Right cardiac atrium (tissue), 5 donors: ENCODE data around the gene RASD1. TPM values are rescaled to one million over a fixed set of nuclear protein-coding genes. Genes with fewer than 3 reads are reported as not detected.

Experiments used
- ATAC-seq, 2 donors: fragments of 200-7000 bp; cut with Tn5 transposase; one replicate each; pipeline versions ENCODE4 v1.8.0 to v1.9.1; 2020; ENCODE audit warnings: moderate library complexity in 2 of 2, mild to moderate bottlenecking in 1 of 2
- DNase-seq, 3 donors: peaks; one replicate each; pipeline ENCODE4 v3.0.0-alpha.2; 2020
- H3K27ac ChIP-seq: one replicate; pipeline ENCODE4 v1.5.1; 2013; ENCODE audit warnings: mild to moderate bottlenecking, low read length, control low read depth, moderate library complexity
- H3K27me3 ChIP-seq: one replicate; pipeline ENCODE4 v1.6.1; 2013; ENCODE audit not compliant: control insufficient read depth, insufficient read depth
- H3K4me1 ChIP-seq: one replicate; pipeline ENCODE4 v1.6.1; 2013; ENCODE audit warnings: low read length; ENCODE audit not compliant: control insufficient read depth, insufficient read depth
- H3K4me3 ChIP-seq: one replicate; pipeline ENCODE4 v1.5.1; 2013; ENCODE audit warnings: low read length, control low read depth
- H3K9me3 ChIP-seq: one replicate; pipeline ENCODE4 v1.6.1; 2013; ENCODE audit warnings: low read length; ENCODE audit not compliant: control insufficient read depth
- WGBS: extraction: QIAGEN DNeasy Blood & Tissue Kit; methylation state at CpG from one replicate; pipeline ENCODE4 v1.1.7; 2013; 5-methylcytosine and 5-hydroxymethylcytosine counted together
- intact Hi-C, 4 donors: fragments of 100-400 bp; cut with DNase I; formaldehyde crosslinking; loops; one replicate each; pipeline versions ENCODE4 v1.11.0 to v1.14.0; 2022 to 2023
- polyA plus RNA-seq: library from polyadenylated mRNA; stranded (reverse); fragments of 200-250 nt; gene quantifications from one replicate; pipeline ENCODE4 v1.2.3, GENCODE V29; 2013
- total RNA-seq, 4 donors: library from RNA; stranded (reverse); fragmentation: NEBNext Ultra II Directional; extraction: Animal tissue kit (Norgen Biotek cat#: 25700); gene quantifications; one replicate each; pipeline ENCODE4 v1.2.1, GENCODE V29; 2021
- donor health status: healthy with polysubstance abuse.
- donor health status: DM: no; HTN: yes; CAD: no.
- donor health status: DM: no; HTN: no; CAD: no.
- donor health status: DM: no; HTN: yes; CAD: no; lungs with severe emphysema.
- donor health status: DM: yes; HTN: yes; CAD: no.

Gene RASD1
- total and polyA plus RNA-seq, 5 donors: 18.7 to 66.2 (median 43.4) TPM

GRCh38 chr17:17515934-17516930 is 20.0 kb upstream of the RASD1 start:
- Histone ChIP-seq H3K4me3 (no peak overlapping the region), H3K27me3 (no peaks in the 10 kb centered on the region), H3K4me1 (no peaks in the 10 kb centered on the region), H3K9me3 (no peaks in the 10 kb centered on the region), H3K27ac (no peak overlapping the region)
- ATAC-seq (no peak), DNase-seq (peak in 1 of 3 donors; percentile 41)
- 83% methylated on average over 21 of the region's 21 CpGs for WGBS
- intact Hi-C loops: no loop called here

- no peak overlapping the region for H3K27ac ChIP-seq
- ATAC-seq: no peak
- H3K27me3 ChIP-seq: no peaks in the 10 kb centered on the region
- peak; percentile 19 to 31 (median 25) for DNase-seq
- no peaks in the 10 kb centered on the region for H3K4me1 ChIP-seq
- intact Hi-C loops: no loop called here
- no peaks in the 10 kb centered on the region for H3K9me3 ChIP-seq
- H3K4me3 ChIP-seq: no peak overlapping the region
- WGBS: 82% methylated on average over 21 of the region's 21 CpGs
These were observed 19.1 kb upstream of the RASD1 start for GRCh38 chr17:17514993-17515933.

GRCh38 chr17:17514361-17514992 is 18.3 kb upstream of the RASD1 start:
- intact Hi-C loops: no loop called here
- 92% methylated on average over 16 of the region's 16 CpGs for WGBS
- Histone ChIP-seq H3K4me3 (no peak overlapping the region), H3K9me3 (no peaks in the 10 kb centered on the region), H3K4me1 (no peaks in the 10 kb centered on the region), H3K27me3 (no peaks in the 10 kb centered on the region), H3K27ac (no peak overlapping the region)
- ATAC-seq: no peak
- peak in 1 of 3 donors; percentile 28 for DNase-seq

GRCh38 chr17:17513626-17514025 is 17.4 kb upstream of the RASD1 start:
- H3K9me3 ChIP-seq: no peaks in the 10 kb centered on the region
- no peaks in the 10 kb centered on the region for H3K27me3 ChIP-seq
- peak in 1 of 3 donors; percentile 45 for DNase-seq
- 96% methylated on average over 7 of the region's 7 CpGs for WGBS
- H3K4me3 ChIP-seq: no peak overlapping the region
- intact Hi-C loops: no loop called here
- H3K4me1 ChIP-seq: no peaks in the 10 kb centered on the region
- no peak for ATAC-seq
- no peak overlapping the region for H3K27ac ChIP-seq

- H3K27ac ChIP-seq: no peak overlapping the region
- peak in 2 of 3 donors; percentile 21 to 33 for DNase-seq
- H3K9me3 ChIP-seq: no peaks in the 10 kb centered on the region
- H3K4me3 ChIP-seq: no peak overlapping the region
- intact Hi-C loops: no loop called here
- WGBS: 93% methylated on average over 5 of the region's 5 CpGs
- no peaks in the 10 kb centered on the region for H3K27me3 ChIP-seq
- H3K4me1 ChIP-seq: no peaks in the 10 kb centered on the region
- ATAC-seq: no peak
These were observed 16.7 kb upstream of the RASD1 start for GRCh38 chr17:17512866-17513265.

GRCh38 chr17:17511881-17512858 is 16.0 kb upstream of the RASD1 start:
- Histone ChIP-seq H3K27ac (no peak overlapping the region), H3K27me3 (no peaks in the 10 kb centered on the region), H3K4me1 (peaks cover 2% of the 10 kb centered on the region), H3K4me3 (no peak overlapping the region), H3K9me3 (no peaks in the 10 kb centered on the region)
- 76% methylated on average over 29 of the region's 29 CpGs for WGBS
- peak in 1 of 2 donors; percentile 6 for ATAC-seq
- DNase-seq: peak in 2 of 3 donors; percentile 62 to 71
- intact Hi-C loops: no loop called here

- no peak for ATAC-seq
- no peak overlapping the region for H3K4me3 ChIP-seq
- intact Hi-C loops: no loop called here
- H3K27me3 ChIP-seq: no peaks in the 10 kb centered on the region
- no peaks in the 10 kb centered on the region for H3K9me3 ChIP-seq
- peaks cover 3% of the 10 kb centered on the region for H3K4me1 ChIP-seq
- H3K27ac ChIP-seq: no peak overlapping the region
- 71% methylated on average over 12 of the region's 12 CpGs for WGBS
- DNase-seq: peak in 2 of 3 donors; percentile 62 to 65
These were observed 15.1 kb upstream of the RASD1 start for GRCh38 chr17:17511293-17511741.

- 90% methylated on average over 20 of the region's 20 CpGs for WGBS
These were observed 14.5 kb upstream of the RASD1 start for GRCh38 chr17:17510456-17511292.

More at GRCh38 chr17:17510456-17511292, 14.5 kb upstream of the RASD1 start:
- H3K4me3 ChIP-seq: no peak overlapping the region
- no peaks in the 10 kb centered on the region for H3K9me3 ChIP-seq
- ATAC-seq (no peak), DNase-seq (peak in 1 of 3 donors; percentile 59)
- intact Hi-C loops: no loop called here
- H3K4me1 ChIP-seq: peaks cover 3% of the 10 kb centered on the region
- no peak overlapping the region for H3K27ac ChIP-seq
- H3K27me3 ChIP-seq: no peaks in the 10 kb centered on the region
